Psoas muscle (tissue), 8 donors: ENCODE measurements around the gene XCR1. TPM values are rescaled to one million over a fixed set of nuclear protein-coding genes. Genes with fewer than 3 reads are reported as not detected.

ENCODE experiments used
- ATAC-seq, 4 donors: fragments of 200-7000 bp; cut with Tn5 transposase; one replicate each; pipeline ENCODE4 v1.9.1; 2020; ENCODE audit warnings: moderate library complexity in 3 of 4, mild to moderate bottlenecking in 2 of 4
- DNase-seq, 2 donors: peaks; one replicate each; pipeline ENCODE4 v3.0.0-alpha.2; 2020
- H3K27ac ChIP-seq: fragments of 200-600 bp; one replicate; pipeline ENCODE4 v1.8.0; 2022
- H3K27me3 ChIP-seq, 3 donors: fragments of 200-600 bp in 1 of 3; one replicate each; pipeline versions ENCODE4 v1.6.1 to v1.8.0; 2013 to 2022; ENCODE audit warnings: low read length in 2 of 3, mild to moderate bottlenecking in 2 of 3, moderate library complexity in 1 of 3; ENCODE audit not compliant: insufficient read depth in 3 of 3
- H3K36me3 ChIP-seq, 2 donors: fragments of 200-600 bp in 1 of 2; one replicate each; pipeline versions ENCODE4 v1.6.1 to v1.8.0; 2013 to 2022; ENCODE audit warnings: low read depth in 1 of 2, mild to moderate bottlenecking in 1 of 2, moderate library complexity in 1 of 2; ENCODE audit not compliant: insufficient read depth in 1 of 2
- H3K4me1 ChIP-seq: fragments of 200-600 bp; one replicate; pipeline ENCODE4 v1.8.0; 2022
- H3K4me3 ChIP-seq: fragments of 200-600 bp; one replicate; pipeline ENCODE4 v1.8.0; 2022; ENCODE audit warnings: mild to moderate bottlenecking
- H3K9me3 ChIP-seq: fragments of 200-600 bp; one replicate; pipeline ENCODE4 v1.8.0; 2022
- WGBS, 3 donors: extraction: QIAGEN DNeasy Blood & Tissue Kit; methylation state at CpG; one replicate each; pipeline versions ENCODE4 v1.1.6 to v1.1.7; 2013; 5-methylcytosine and 5-hydroxymethylcytosine counted together
- intact Hi-C, 2 donors: fragments of 100-400 bp; cut with DNase I; formaldehyde crosslinking; loops; one replicate each; pipeline versions ENCODE4 v1.11.0 to v1.14.2; 2022
- polyA plus RNA-seq, 3 donors: library from polyadenylated mRNA; stranded (reverse); fragments of 200-250 nt; gene quantifications; one replicate each; pipeline ENCODE4 v1.2.3, GENCODE V29; 2013
- total RNA-seq, 4 donors: library from RNA; stranded (reverse); fragmentation: NEBNext Ultra II Directional in 2 of 4; extraction: Animal tissue kit (Norgen Biotek cat#: 25700) in 2 of 4; gene quantifications; one replicate each; pipeline versions ENCODE4 v1.2.1 to v1.2.4, GENCODE V29; 2021 to 2023
- TF ChIP-seq, protein P1 (sequence below): fragments of 200-600 bp; IDR thresholded peaks from one replicate; pipeline ENCODE4 v1.8.0; 2022; ENCODE audit warnings: antibody characterized with exemption
- donor health status: healthy with polysubstance abuse.
- donor health status: DM: no; HTN: no; CAD: no; lungs with moderate emphysema.
- donor health status: Bipolar disorder and iron deficiency.
- donor health status: healthy.
- donor health status: DM: yes; HTN: yes; CAD: no.
- donor health status: DM: no; HTN: no; CAD: no.
- donor health status: DM: no; HTN: no; CAD: no.
- donor health status: DM: yes; HTN: yes; CAD: no.

Gene XCR1
- total and polyA plus RNA-seq, 7 donors: 0.01 to 0.10 (median 0.05) TPM; not detected in 1

DNA sequence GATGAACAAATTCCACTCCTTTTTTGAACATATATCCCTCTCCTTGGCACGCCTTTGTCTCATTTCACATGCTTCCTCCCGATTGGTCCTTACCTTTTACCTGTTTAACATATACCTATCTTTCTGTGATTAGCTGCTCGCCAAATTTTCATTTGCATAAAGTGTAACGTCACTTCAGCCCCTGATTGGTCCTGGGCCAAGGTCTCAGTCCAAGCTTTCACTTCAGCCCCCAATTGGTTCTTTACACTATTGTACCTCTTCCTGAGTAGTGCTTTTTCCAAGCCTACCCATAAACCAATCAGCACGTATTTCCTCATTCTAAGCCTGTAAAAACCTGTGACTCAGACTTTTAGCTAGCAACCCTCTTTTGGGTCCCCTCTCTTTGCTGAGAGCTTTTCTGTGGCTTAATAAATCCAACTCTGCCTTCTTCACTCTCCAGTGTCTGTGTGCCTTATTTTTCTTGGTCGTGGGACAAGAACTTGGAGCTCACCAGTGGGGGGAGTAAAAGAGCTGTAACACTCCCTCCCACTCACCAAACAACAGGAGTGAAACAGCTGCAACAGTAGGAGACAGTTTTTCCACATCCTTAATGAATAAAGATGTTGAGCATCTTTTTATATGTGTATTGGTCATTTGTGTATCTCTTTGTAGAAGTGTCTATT is 584 bp upstream of the XCR1 start:
- TF ChIP-seq, protein P1, sequence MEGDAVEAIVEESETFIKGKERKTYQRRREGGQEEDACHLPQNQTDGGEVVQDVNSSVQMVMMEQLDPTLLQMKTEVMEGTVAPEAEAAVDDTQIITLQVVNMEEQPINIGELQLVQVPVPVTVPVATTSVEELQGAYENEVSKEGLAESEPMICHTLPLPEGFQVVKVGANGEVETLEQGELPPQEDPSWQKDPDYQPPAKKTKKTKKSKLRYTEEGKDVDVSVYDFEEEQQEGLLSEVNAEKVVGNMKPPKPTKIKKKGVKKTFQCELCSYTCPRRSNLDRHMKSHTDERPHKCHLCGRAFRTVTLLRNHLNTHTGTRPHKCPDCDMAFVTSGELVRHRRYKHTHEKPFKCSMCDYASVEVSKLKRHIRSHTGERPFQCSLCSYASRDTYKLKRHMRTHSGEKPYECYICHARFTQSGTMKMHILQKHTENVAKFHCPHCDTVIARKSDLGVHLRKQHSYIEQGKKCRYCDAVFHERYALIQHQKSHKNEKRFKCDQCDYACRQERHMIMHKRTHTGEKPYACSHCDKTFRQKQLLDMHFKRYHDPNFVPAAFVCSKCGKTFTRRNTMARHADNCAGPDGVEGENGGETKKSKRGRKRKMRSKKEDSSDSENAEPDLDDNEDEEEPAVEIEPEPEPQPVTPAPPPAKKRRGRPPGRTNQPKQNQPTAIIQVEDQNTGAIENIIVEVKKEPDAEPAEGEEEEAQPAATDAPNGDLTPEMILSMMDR: no peak
- no peak overlapping the region for H3K4me3 ChIP-seq
- DNase-seq (no peak), ATAC-seq (no peak)
- 82 to 87% (median 86%) methylated on average over 6 of the region's 6 CpGs for WGBS, 3 donors
- no peaks in the 10 kb centered on the region for H3K36me3 ChIP-seq
- H3K27ac ChIP-seq: no peak overlapping the region
- H3K27me3 ChIP-seq: no peaks in the 10 kb centered on the region
- intact Hi-C loops: no loop called here
- H3K9me3 ChIP-seq: peaks cover 3% of the 10 kb centered on the region
- H3K4me1 ChIP-seq: no peaks in the 10 kb centered on the region

GRCh38 chr3:46025139-46025538 is 2.1 kb downstream of the XCR1 start:
- WGBS, 3 donors: 48 to 56% (median 51%) methylated on average over 1 of the region's 1 CpG
- Histone ChIP-seq H3K36me3 (no peaks in the 10 kb centered on the region), H3K4me3 (no peak overlapping the region), H3K27me3 (no peaks in the 10 kb centered on the region), H3K4me1 (no peaks in the 10 kb centered on the region), H3K27ac (no peak overlapping the region), H3K9me3 (peaks cover 3% of the 10 kb centered on the region)
- intact Hi-C loops: no loop called here
- no peak for ATAC-seq
- no peak for DNase-seq
- TF ChIP-seq, protein P1: no peak

- Histone ChIP-seq H3K27me3 (no peaks in the 10 kb centered on the region), H3K27ac (no peak overlapping the region), H3K4me3 (no peak overlapping the region), H3K4me1 (no peaks in the 10 kb centered on the region), H3K9me3 (peaks cover 2% of the 10 kb centered on the region), H3K36me3 (no peaks in the 10 kb centered on the region)
- DNase-seq: no peak
- 37 to 46% (median 45%) methylated on average over 3 of the region's 3 CpGs for WGBS, 3 donors
- intact Hi-C loops: no loop called here
- no peak for ATAC-seq
- TF ChIP-seq, protein P1: no peak
Observed at GRCh38 chr3:46024131-46024530, 3.2 kb downstream of the XCR1 start.

DNA sequence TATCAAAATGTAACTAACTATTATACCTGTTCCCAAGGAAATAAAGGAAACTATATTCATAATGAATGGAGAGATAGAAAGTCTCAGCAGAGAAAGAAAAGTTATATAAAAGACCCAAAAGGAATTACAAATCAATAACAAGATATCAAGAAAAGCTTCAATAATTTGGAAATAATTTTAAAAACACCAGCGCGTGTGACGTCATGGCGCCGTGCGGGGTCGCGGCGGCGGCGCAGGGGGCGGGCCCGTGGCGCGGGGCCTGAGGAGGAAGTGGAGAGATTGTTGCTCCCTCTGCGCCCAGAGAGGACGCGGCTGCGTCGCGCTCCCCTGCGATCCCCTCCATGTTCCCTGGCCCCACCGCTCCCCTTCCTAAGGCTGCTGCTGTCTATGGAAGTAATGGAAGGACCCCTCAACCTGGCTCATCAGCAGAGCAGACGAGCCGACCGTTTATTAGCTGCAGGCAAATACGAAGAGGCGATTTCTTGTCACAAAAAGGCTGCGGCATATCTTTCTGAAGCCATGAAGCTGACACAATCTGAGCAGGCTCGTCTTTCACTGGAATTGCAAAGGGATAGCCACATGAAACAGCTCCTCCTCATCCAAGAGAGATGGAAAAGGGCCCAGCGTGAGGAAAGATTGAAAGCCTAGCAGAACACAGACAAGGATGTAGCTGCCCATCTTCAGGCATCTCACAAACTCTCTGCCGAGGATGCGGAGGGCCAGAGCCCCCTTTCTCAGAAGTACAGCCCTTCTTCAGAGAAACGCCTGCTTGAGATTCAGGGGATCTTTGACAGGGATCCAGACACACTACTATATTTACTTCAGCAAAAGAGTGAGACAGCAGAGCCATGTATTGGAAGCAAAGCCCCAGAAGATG is 4.1 kb downstream of the XCR1 start:
- ATAC-seq (no peak), DNase-seq (no peak)
- 90 to 93% (median 91%) methylated on average over 34 of the region's 34 CpGs for WGBS, 3 donors
- no peaks in the 10 kb centered on the region for H3K27me3 ChIP-seq
- intact Hi-C loops: no loop called here
- H3K4me1 ChIP-seq: no peaks in the 10 kb centered on the region
- TF ChIP-seq, protein P1: no peak
- H3K36me3 ChIP-seq: no peaks in the 10 kb centered on the region
- no peaks in the 10 kb centered on the region for H3K9me3 ChIP-seq
- H3K4me3 ChIP-seq: no peak overlapping the region
- H3K27ac ChIP-seq: no peak overlapping the region
